NAMALWA (cell line): ENCODE data around the gene WASHC1.
"Not testable (repeated sequence)": the region's sequence is repeated elsewhere in the genome, so short reads cannot be mapped to it uniquely, and the experiment has no call there.

ENCODE experiments used
- DNase-seq: peaks from one replicate; pipeline ENCODE4 v3.0.0-alpha.2; 2015; ENCODE audit warnings: low spot score

WASHC1 gene

DNA sequence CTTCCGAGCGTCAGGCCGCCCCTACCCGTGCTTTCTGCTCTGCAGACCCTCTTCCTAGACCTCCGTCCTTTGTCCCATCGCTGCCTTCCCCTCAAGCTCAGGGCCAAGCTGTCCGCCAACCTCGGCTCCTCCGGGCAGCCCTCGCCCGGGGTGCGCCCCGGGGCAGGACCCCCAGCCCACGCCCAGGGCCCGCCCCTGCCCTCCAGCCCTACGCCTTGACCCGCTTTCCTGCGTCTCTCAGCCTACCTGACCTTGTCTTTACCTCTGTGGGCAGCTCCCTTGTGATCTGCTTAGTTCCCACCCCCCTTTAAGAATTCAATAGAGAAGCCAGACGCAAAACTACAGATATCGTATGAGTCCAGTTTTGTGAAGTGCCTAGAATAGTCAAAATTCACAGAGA is at the start of gene WASHC1:
WASHC1 (minus strand) TSS at position 101 of the 400 bp plus-strand sequence. CDS start 4,457 bp downstream, outside the sequence.
- DNase-seq = not testable (repeated sequence)

GRCh38 chr9:78333-78732 is 49.1 kb upstream of the WASHC1 start:
- not testable (repeated sequence) for DNase-seq

DNA sequence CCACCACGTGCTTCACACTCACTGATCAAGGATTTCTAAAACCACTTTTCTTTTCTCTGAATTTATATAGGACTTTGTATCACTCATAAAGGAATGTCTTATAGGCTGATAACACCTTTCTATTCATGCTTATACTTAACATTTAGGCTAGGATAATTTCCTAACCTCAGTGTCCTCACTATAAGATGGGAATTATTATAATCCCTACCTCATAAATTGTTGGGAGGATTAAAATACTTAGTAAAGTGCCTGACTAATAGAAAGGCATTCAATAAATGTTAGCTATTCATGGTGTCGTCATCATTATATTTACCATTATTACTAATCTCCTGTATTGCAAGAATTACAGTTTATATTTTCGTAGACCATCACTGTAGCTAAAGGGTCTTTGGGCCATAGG is 47.1 kb upstream of the WASHC1 start:
- DNase-seq = not testable (repeated sequence)

GRCh38 chr9:73900-74525 is 44.8 kb upstream of the WASHC1 start:
- not testable (repeated sequence) for DNase-seq

- DNase-seq = not testable (repeated sequence)
These were observed 44.0 kb upstream of the WASHC1 start for GRCh38 chr9:73076-73899.

GRCh38 chr9:63031-63629 is 33.9 kb upstream of the WASHC1 start:
- DNase-seq = peak; percentile 60

GRCh38 chr9:52678-53077 is 23.4 kb upstream of the WASHC1 start:
- DNase-seq = peak; percentile 3

DNA sequence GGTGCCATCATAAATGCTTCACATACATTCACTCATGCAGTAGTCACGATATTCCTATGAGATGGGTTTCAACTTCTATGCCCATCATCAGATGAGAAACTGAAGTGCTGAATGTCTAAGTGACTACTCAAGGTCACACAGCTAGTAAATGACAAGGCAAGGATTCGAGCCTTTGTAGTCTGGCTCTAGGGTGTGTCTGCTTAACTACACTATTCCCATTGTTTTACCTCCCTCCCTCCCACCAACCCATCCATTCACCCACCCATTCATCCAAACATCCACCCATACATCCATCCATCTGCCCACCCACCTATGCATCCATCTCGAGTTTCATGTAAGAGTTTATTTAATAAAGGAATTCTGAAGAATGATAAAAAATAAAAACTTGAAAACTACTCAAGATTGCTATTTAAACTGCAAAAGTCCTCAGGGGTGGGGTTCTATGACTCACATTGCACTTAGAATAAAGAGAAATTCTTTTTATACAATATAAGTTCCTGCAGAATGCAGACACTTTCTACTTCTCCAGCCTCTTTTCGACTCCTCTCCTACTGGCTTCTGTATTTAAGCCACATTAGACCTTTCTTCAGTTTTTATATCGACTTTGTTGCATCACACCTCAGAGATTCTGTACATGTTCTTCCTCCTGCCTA is 19.1 kb upstream of the WASHC1 start:
- DNase-seq = not testable (repeated sequence)

DNA sequence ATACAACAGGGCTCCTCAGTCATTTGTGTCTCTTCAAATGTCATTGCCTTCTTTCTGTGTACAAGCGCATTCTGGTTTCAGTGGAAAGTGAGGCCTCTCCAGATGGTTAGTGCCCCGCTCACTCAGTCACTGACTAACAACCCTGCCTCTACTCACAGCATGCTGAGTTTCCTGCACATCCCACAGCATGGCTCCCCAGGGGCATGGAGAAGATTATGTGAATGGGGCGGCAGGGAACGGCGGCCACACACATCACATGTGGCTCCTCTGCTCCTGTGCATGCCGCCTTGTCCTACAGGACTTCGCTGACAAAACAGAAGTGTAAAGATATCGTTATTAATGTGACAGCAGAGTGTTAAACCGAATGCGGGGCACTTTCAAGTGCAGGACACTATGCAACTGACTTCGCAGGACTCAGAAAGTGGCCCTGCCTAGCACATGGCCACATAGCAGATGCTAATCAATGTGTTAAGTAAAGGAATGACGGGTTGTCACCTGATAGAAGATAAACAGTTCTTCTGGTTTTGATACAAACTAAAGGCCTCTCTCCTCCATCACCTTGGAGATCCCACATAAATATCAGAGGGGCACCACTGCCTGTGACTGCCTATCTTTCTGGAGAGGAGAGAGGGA is 17.5 kb upstream of the WASHC1 start:
- not testable (repeated sequence) for DNase-seq

- not testable (repeated sequence) for DNase-seq
These were observed 16.9 kb upstream of the WASHC1 start for GRCh38 chr9:46164-46563.

DNA sequence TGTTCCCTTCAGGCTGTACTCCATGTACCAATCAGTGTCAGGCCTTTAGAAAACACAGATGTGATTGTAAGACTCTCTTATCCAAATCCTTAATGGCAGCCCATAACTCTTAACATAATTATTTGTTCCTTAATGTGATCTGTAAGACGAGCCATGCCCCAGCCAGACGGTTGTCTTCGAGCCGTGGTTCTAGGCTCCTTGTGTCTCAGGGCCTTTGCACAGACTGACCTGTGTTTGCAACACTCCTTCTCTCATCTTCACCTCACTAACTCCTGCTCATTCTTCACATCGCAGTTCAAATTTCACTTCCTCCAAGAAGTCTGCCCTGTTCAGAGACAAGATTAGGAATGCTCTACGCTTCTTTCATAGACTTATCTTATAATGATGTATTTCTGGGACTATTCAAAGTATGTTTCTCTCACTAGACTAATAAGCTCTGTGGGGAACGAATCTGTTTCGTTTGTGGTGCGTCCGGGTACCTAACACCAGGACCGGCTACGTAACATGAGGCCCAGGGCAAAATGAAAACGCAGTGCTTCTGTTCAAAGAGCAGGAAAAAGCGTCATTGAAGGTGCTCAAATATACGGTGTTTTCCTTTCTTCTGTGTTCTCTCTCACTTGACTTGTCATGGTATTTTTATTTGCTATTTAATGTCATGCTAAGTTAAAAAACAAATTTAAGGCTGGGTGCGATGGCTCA is 16.1 kb upstream of the WASHC1 start:
- not testable (repeated sequence) for DNase-seq

DNA sequence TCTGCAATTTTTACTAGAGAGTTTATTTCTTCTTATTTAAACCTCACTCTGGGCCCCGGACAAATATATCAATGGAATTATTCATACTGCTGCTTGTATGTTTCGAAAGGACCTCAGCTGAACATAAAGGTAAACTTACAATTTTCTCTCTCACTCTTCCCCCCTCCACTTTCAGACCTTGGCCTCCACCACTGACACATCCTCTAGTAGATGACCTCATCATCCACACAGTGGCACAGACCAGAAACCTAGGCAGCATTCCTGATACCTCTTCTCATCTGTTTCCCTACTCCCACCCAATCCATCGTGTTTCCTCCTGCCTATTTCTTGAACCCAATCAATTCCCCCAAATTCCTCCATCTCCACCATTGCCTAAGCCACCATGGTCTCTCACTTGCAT is 15.2 kb upstream of the WASHC1 start:
- DNase-seq = not testable (repeated sequence)

DNA sequence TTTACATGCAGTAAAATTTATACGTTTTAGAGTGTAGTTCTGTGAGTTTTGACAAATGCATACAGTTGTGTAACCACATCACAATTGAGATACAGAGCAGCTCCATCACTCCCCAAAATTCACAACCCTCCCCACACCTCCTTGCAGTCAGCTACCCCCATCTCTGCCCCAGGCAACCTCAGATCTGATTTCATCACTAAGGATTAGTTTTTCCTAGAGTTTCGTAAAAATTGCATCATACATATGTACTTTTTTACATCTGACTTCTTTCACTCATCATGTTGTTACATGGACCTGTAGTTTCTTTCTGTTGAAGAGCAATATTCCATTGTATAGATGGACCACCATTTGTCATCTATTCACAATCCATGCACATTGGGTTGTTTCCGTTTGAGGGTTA is 14.4 kb upstream of the WASHC1 start:
- DNase-seq = not testable (repeated sequence)

DNA sequence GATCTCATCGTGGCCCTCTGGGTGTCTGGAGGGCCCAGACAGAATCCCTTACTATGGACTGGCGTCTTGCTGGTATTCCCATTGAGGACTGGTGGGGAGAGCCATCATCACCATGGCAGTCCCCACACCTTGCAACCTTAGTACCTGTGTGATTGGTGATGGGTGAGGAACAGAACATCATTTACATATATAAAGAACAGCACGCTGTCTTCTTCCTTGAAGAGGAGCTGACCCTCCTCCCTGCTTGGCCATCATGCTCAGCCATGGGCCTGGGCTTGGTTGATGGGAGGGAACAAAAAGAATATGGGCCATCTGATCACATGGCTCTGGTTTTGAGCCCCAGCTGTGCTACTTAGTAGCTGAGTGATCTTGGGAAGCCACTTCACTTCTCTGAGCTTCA is 13.9 kb upstream of the WASHC1 start:
- not testable (repeated sequence) for DNase-seq

GRCh38 chr9:41819-42218 is 12.6 kb upstream of the WASHC1 start:
- DNase-seq = not testable (repeated sequence)

DNA sequence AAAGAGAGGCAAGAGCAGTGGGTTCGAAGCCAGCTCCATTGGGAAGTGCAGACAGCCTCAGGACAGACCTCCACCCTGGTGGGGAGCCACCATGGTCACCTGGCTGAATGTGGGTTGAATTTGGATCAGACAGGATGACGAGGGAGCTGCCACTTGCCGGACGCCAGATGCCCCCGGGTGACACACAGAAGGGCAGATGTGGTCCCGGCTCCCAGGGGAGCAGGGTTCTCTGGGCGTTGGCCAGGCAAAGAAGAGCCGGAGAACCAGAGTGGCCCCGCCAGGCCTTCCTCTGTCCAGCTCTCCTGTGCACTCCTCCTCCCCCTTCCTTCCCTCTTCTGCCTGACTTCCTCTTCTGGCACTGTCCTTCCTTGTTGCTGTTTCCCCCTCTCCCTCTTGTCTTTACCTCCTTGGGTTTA is 12.0 kb upstream of the WASHC1 start:
- not testable (repeated sequence) for DNase-seq

DNA sequence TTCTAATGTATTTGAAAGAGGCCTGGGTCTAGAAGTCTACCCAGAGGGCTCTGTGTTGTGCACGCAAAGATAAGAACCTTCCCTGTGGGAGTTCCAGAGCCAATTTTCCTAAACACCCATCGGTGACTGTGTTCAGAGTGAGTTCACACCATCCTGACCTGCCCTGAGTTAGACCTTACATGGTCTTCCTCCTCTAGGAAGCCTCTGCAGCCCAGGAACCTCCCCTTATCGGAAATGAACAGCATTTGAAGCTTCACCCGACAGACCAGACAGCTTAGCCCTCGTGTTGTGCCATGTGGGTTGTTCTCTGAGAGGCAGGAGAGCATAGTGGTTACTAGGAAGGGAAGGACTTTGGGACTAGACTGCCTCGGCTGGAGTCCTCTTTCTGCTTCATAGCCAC is 3.1 kb upstream of the WASHC1 start:
- DNase-seq = not testable (repeated sequence)

- not testable (repeated sequence) for DNase-seq
These were observed 481 bp downstream of the WASHC1 start for GRCh38 chr9:28775-29174.

DNA sequence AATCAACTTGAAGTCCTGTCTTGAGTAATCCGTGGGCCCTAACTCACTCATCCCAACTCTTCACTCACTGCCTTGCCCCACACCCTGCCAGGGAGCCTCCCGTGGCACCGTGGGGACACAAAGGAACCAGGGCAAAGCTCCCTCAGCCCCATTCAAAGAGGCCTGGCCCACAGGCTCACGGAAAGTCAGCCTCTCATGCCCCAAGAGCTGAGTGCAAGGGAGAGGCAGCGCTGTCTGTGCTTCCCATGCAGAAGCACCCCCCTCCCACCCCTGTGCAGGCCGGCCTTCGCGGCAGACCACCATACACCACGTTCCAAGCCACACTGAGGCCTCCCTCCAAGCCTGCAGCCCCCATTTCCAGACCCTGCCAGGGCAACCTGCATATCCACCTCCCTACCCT is 7.6 kb downstream of the WASHC1 start:
- not testable (repeated sequence) for DNase-seq

- DNase-seq = not testable (repeated sequence)
These were observed 12.4 kb downstream of the WASHC1 start for GRCh38 chr9:16875-17274.

DNA sequence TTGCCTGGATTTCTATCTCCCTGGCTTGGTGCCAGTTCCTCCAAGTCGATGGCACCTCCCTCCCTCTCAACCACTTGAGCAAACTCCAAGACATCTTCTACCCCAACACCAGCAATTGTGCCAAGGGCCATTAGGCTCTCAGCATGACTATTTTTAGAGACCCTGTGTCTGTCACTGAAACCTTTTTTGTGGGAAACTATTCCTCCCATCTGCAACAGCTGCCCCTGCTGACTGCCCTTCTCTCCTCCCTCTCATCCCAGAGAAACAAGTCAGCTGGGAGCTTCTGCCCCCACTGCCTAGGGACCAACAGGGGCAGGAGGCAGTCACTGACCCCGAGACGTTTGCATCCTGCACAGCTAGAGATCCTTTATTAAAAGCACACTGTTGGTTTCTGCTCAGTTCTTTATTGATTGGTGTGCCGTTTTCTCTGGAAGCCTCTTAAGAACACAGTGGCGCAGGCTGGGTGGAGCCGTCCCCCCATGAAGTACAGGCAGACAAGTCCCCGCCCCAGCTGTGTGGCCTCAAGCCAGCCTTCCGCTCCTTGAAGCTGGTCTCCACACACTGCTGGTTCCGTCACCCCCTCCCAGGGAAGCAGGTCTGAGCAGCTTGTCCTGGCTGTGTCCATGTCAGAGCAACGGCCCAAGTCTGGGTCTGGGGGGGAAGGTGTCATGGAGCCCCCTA is 15.0 kb downstream of the WASHC1 start:
- not testable (repeated sequence) for DNase-seq
